HCT116 (cell line): ENCODE data around the gene GLOD4. TPM values are rescaled to one million over a fixed set of nuclear protein-coding genes. Genes with fewer than 3 reads are reported as not detected.
"Not testable (repeated sequence)": the region's sequence is repeated elsewhere in the genome, so short reads cannot be mapped to it uniquely, and the experiment has no call there.

ENCODE experiments used
- ATAC-seq: fragments of 200-7000 bp; cut with Tn5 transposase; 2 replicates; pipeline ENCODE4 v1.9.1; 2020; ENCODE audit warnings: mild to moderate bottlenecking, moderate library complexity
- BruUV-seq: library from RNA; stranded (reverse); fragments of 400-500 nt; replicated peaks from 2 replicates; lab custom pipeline; 2021; lab: Mats Ljungman, UMichigan
- CTCF ChIA-PET: fragments of 300-600 bp; sonication (Branson Sonifier 250); formaldehyde crosslinking; loops from one replicate; lab custom pipeline; 2021; ENCODE audit warnings: antibody characterized with exemption; lab: Charles Lee
- POLR2A ChIA-PET: fragments of 300-600, 350-600 bp; sonication (Branson Sonifier 250); formaldehyde crosslinking; loops from one replicate; lab custom pipeline; 2021; ENCODE audit warnings: antibody characterized with exemption; lab: Charles Lee
- RAD21 ChIA-PET, 2 experiments: fragments of 300-600 bp; sonication (Branson Sonifier 250); formaldehyde crosslinking; loops; one replicate each; lab custom pipeline; 2023; ENCODE audit warnings: low total read pairs in 2 of 2; ENCODE audit not compliant: uncharacterized antibody in 2 of 2, unreplicated experiment in 2 of 2, low non-redundant PET in 1 of 2; lab: Charles Lee
- DNase-seq: peaks from one replicate; pipeline ENCODE4 v3.0.0-alpha.2; 2010; ENCODE audit warnings: low read depth, low spot score
- H2AFZ ChIP-seq: fragments of 200-600 bp; shearing (Covaris generic), sonication (generic); 2 replicates; pipeline ENCODE4 v1.6.1; 2017; ENCODE audit warnings: low read depth, mixed run types, mixed read lengths, antibody characterized with exemption, low read length; ENCODE audit not compliant: poor library complexity, severe bottlenecking
- H3K27ac ChIP-seq: 2 replicates; pipeline ENCODE4 v1.5.1; 2012; ENCODE audit warnings: low read depth, low read length
- H3K27me3 ChIP-seq: fragments of 200-600 bp; sonication (generic); 2 replicates; pipeline ENCODE4 v1.6.1; 2016; ENCODE audit warnings: mixed run types, low read length, mixed read lengths; ENCODE audit not compliant: insufficient read depth
- H3K36me3 ChIP-seq, 2 experiments: fragments of 200-500 bp in 1 of 2; fragments of 200-600 bp in 1 of 2; sonication (Bioruptor generic) in 1 of 2; sonication (generic) in 1 of 2; 2 replicates each; pipeline versions ENCODE4 v1.5.1 to v1.6.1; 2014 to 2016; ENCODE audit warnings: low read length in 2 of 2, inconsistent platforms in 1 of 2, mixed read lengths in 1 of 2, mixed run types in 1 of 2; ENCODE audit not compliant: insufficient read depth in 2 of 2, control insufficient read depth in 1 of 2
- H3K4me1 ChIP-seq, 2 experiments: fragments of 200-600 bp in 1 of 2; sonication (generic) in 1 of 2; 2 replicates each; pipeline versions ENCODE4 v1.5.1 to v1.6.1; 2012 to 2017; ENCODE audit warnings: low read length in 2 of 2, inconsistent platforms in 1 of 2, mild to moderate bottlenecking in 1 of 2, mixed read lengths in 1 of 2, mixed run types in 1 of 2, moderate library complexity in 1 of 2; ENCODE audit not compliant: insufficient read depth in 2 of 2, control insufficient read depth in 1 of 2
- H3K4me2 ChIP-seq: fragments of 200-600 bp; sonication (generic); 2 replicates; pipeline ENCODE4 v1.6.1; 2017; ENCODE audit warnings: mixed run types, low read length, mixed read lengths
- H3K4me3 ChIP-seq, 2 experiments: fragments of 200-600 bp in 1 of 2; sonication (generic) in 1 of 2; replicated peaks in 1 of 2; 2 replicates each; pipeline ENCODE4 v1.5.1; 2011 to 2016; ENCODE audit warnings: low read length in 2 of 2, control low read depth in 1 of 2, low read depth in 1 of 2, mild to moderate bottlenecking in 1 of 2, mixed read lengths in 1 of 2, mixed run types in 1 of 2
- H3K79me2 ChIP-seq: fragments of 200-600 bp; sonication (generic); 2 replicates; pipeline ENCODE4 v1.6.1; 2017; ENCODE audit warnings: mild to moderate bottlenecking, mixed run types, low read length, moderate library complexity, mixed read lengths; ENCODE audit not compliant: insufficient read depth
- H3K9ac ChIP-seq: fragments of 200-600 bp; sonication (generic); 2 replicates; pipeline ENCODE4 v1.6.1; 2016; ENCODE audit warnings: low read length, mixed read lengths
- H3K9me2 ChIP-seq: fragments of 200-600 bp; sonication (generic), shearing (Covaris generic); 2 replicates; pipeline ENCODE4 v1.6.1; 2017; ENCODE audit warnings: mixed run types, mild to moderate bottlenecking, moderate library complexity; ENCODE audit not compliant: insufficient read depth
- H3K9me3 ChIP-seq, 2 experiments: fragments of 200-500 bp in 1 of 2; fragments of 200-600 bp in 1 of 2; sonication (Bioruptor generic) in 1 of 2; sonication (generic) in 1 of 2; 2 replicates each; pipeline ENCODE4 v1.6.1; 2014 to 2017; ENCODE audit warnings: low read length in 2 of 2, mixed read lengths in 2 of 2, inconsistent platforms in 1 of 2, low read depth in 1 of 2, mild to moderate bottlenecking in 1 of 2, mixed run types in 1 of 2, moderate library complexity in 1 of 2; ENCODE audit not compliant: control insufficient read depth in 1 of 2, insufficient read depth in 1 of 2
- H4K20me1 ChIP-seq: fragments of 200-600 bp; sonication (generic), shearing (Covaris generic); 2 replicates; pipeline ENCODE4 v1.6.1; 2017; ENCODE audit warnings: mixed run types, mild to moderate bottlenecking, moderate library complexity; ENCODE audit not compliant: insufficient read depth
- EGR1 ChIP-seq: IDR thresholded peaks from 2 replicates; pipeline ENCODE4 v1.6.1; 2012; ENCODE audit warnings: low read depth
- EZH2 ChIP-seq: fragments of 200-600 bp; sonication (generic); IDR thresholded peaks from 2 replicates; pipeline ENCODE4 v1.6.1; 2017; ENCODE audit warnings: antibody characterized with exemption, mixed run types
- MAX ChIP-seq: IDR thresholded peaks from 2 replicates; pipeline ENCODE4 v1.6.1; 2012
- SP1 ChIP-seq: IDR thresholded peaks from 2 replicates; pipeline ENCODE4 v1.6.1; 2012; ENCODE audit warnings: low read depth
- SRF ChIP-seq: IDR thresholded peaks from 2 replicates; pipeline ENCODE4 v1.6.1; 2012; ENCODE audit warnings: low read depth
- TCF7L2 ChIP-seq: IDR thresholded peaks from 2 replicates; pipeline ENCODE4 v1.7.0; 2011; ENCODE audit warnings: borderline replicate concordance, inconsistent platforms; ENCODE audit not compliant: insufficient read depth, insufficient read length; ENCODE audit errors: extremely low read depth
- intact Hi-C: fragments of 100-400 bp; cut with micrococcal nuclease; formaldehyde crosslinking; loops from 2 replicates; pipeline ENCODE4 v1.10.0; 2022
- total RNA-seq: library from RNA; stranded (reverse); gene quantifications from one replicate; pipeline ENCODE4 v1.2.1, GENCODE V29; 2021; ENCODE audit not compliant: unreplicated experiment
- TF ChIP-seq, protein P1 (sequence below): IDR thresholded peaks from 2 replicates; pipeline ENCODE4 v1.6.1; 2011; ENCODE audit warnings: mild to moderate bottlenecking, low read length, moderate library complexity; ENCODE audit not compliant: insufficient replicate concordance; ENCODE audit errors: extremely low read depth

Gene GLOD4
- total RNA-seq, 1 experiment from 2014 or later = 80.7 TPM

- Histone ChIP-seq H3K9me2 (no peaks in the 10 kb centered on the region), H3K4me3 (no peak overlapping the region), H3K9me3 (no peaks in the 10 kb centered on the region), H3K27me3 (no peaks in the 10 kb centered on the region), H3K4me1 (peaks cover 8 to 9% of the 10 kb centered on the region in 2 experiments), H3K79me2 (peaks cover 40% of the 10 kb centered on the region), H2AFZ (no peak overlapping the region), H3K36me3 (no peaks in the 10 kb centered on the region; a peak in 1 of 4 replicates), H3K27ac (no peak overlapping the region), H3K4me2 (no peak overlapping the region), H3K9ac (no peak overlapping the region), H4K20me1 (no peaks in the 10 kb centered on the region)
- ATAC-seq (no peak), DNase-seq (no peak)
- TF ChIP-seq, protein P1, sequence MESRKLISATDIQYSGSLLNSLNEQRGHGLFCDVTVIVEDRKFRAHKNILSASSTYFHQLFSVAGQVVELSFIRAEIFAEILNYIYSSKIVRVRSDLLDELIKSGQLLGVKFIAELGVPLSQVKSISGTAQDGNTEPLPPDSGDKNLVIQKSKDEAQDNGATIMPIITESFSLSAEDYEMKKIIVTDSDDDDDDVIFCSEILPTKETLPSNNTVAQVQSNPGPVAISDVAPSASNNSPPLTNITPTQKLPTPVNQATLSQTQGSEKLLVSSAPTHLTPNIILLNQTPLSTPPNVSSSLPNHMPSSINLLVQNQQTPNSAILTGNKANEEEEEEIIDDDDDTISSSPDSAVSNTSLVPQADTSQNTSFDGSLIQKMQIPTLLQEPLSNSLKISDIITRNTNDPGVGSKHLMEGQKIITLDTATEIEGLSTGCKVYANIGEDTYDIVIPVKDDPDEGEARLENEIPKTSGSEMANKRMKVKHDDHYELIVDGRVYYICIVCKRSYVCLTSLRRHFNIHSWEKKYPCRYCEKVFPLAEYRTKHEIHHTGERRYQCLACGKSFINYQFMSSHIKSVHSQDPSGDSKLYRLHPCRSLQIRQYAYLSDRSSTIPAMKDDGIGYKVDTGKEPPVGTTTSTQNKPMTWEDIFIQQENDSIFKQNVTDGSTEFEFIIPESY = no peak
- TF ChIP-seq EZH2 (no peak), SP1 (no peak), SRF (no peak), MAX (no peak), TCF7L2 (no peak), EGR1 (no peak)
- no TSS peak for BruUV-seq
- intact Hi-C loops = no loop called here
- CTCF ChIA-PET = no interaction called here
- POLR2A ChIA-PET = no interaction called here
- RAD21 ChIA-PET = no interaction called here
These were observed 48.3 kb upstream of the GLOD4 start for GRCh38 chr17:830381-830780.

DNA sequence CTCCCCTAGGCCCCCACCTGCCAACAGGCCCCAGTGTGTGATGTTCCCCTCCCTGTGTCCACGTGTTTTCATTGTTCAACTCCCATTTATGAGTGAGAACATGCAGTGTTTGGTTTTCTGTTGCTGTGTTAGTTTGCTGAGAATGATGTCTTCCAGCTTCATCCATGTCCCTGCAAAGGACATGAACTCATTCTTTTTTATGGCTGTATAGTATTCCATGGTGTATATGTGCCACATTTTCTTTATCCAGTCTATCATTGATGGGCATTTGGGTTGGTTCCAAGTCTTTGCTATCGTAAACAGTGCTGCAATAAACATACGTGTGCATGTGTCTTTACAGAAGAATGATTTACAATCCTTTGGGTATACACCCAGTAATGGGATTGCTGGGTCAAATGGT, 47.5 kb upstream of the GLOD4 start:
- peaks cover 36% of the 10 kb centered on the region for H3K79me2 ChIP-seq
- H3K27me3 ChIP-seq, H3K4me2 ChIP-seq, BruUV-seq, H3K9ac ChIP-seq, POLR2A ChIA-PET, H3K27ac ChIP-seq, intact Hi-C loops, H3K4me1 ChIP-seq, CTCF ChIA-PET, RAD21 ChIA-PET, H3K9me2 ChIP-seq, H2AFZ ChIP-seq, ATAC-seq, H4K20me1 ChIP-seq, H3K9me3 ChIP-seq, H3K36me3 ChIP-seq, H3K4me3 ChIP-seq, DNase-seq: not testable (repeated sequence)
